ENCODE results near the gene DPYSL5. TPM values are rescaled to one million over a fixed set of nuclear protein-coding genes. Genes with fewer than 3 reads are reported as not detected.

The DPYSL5 gene
- total and polyA plus RNA-seq, 5 donors from 2014 or later, result not detected

DNA sequence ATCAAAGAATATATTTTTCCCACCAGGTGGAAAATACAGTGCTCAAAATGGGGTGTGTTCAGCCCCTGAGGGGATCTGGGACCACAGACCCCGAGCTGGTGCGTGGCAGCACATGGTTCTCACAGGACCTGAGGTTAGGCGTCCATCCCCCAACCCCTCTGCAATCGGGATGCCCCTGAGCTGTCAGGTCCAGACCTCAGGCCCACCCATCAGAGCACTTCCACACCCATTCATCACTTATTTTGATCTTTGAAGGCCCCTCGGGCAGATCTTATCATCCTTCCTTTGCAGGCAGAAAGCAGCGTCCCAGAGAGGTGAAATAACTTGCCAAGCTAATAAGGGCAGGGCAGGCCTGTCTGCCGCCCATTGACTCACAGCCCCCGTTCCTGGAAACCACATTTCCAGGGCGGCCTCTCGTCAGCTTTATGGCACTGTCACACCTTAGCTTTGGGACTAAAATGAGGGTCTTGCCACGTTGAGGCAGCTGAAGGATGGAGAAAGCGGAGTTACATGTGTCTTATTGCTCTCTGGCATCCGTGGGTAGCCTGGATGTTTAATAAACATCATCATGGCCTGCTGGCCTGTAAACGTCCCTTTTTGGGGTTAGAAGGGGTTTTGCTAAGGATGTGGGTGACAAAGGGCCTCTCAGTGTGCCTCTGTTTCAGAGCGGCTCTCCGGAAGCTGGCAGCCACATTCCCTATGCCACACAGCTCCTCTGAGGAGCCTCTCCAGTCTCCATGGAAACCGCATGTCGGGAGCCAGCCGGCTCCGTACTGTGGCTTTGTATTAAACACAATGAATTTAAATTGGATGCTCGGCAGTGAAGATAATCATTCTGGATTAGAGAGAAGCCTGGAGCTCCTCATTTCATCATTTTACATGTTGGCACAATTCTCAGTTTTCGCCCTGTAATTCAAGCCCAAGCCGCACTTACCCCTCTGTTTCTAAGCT lies 64.3 kb downstream of the DPYSL5 start:
- ATAC-seq (ENCODE audit: low read depth in 2 of 2) (no peak), DNase-seq (no peak)
- Histone ChIP-seq H3K4me1 (ENCODE audit: control insufficient read depth, insufficient read depth, low read length, poor library complexity, severe bottlenecking) (no peaks in the 10 kb centered on the region), H3K27ac (ENCODE audit: insufficient read depth, low read length, poor library complexity, severe bottlenecking) (no peak overlapping the region), H3K4me3 (ENCODE audit: low read depth, low read length) (no peak overlapping the region), H3K9me3 (ENCODE audit: control insufficient read depth in 2 of 2, low read length in 2 of 2) (no peaks in the 10 kb centered on the region), H3K27me3 (ENCODE audit: control insufficient read depth, insufficient read depth, low read length) (peaks cover 8% of the 10 kb centered on the region), H3K36me3 (ENCODE audit: control insufficient read depth, insufficient read depth, low read length) (no peaks in the 10 kb centered on the region)
- Mint-ChIP-seq H3K27ac (no peak overlapping the region), H3K9me3 (peaks cover 0 to 2% (median 0%) of the 10 kb centered on the region in 7 donors), H3K36me3 (no peaks in the 10 kb centered on the region), H3K4me1 (no peaks in the 10 kb centered on the region), H3K27me3 (peaks cover 34% of the 10 kb centered on the region), H3K4me3 (no peak overlapping the region)

DNA sequence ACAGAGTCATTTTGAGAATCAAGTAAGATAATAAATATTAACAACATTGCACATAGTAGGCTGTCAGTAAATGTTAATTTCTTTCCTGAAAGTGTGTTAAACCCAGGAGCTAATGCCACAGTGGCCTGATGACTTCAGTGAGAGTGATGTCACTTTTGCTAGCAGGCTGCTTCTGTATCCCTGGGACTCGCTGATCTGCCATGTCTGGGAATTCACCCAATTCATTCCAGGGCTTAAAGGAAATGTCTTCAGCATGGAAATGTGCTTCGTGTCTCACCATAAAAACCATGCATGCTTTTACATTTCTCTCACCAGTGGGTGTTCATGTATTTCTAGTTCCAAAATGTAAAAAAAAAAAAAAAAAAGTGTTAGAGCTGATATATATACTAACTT lies 65.7 kb downstream of the DPYSL5 start:
- Histone ChIP-seq H3K9me3 (ENCODE audit: control insufficient read depth in 2 of 2, low read length in 2 of 2) (no peaks in the 10 kb centered on the region), H3K4me3 (ENCODE audit: low read depth, low read length) (no peak overlapping the region), H3K27ac (ENCODE audit: insufficient read depth, low read length, poor library complexity, severe bottlenecking) (no peak overlapping the region), H3K36me3 (ENCODE audit: control insufficient read depth, insufficient read depth, low read length) (no peaks in the 10 kb centered on the region), H3K4me1 (ENCODE audit: control insufficient read depth, insufficient read depth, low read length, poor library complexity, severe bottlenecking) (no peaks in the 10 kb centered on the region), H3K27me3 (ENCODE audit: control insufficient read depth, insufficient read depth, low read length) (peaks cover 8% of the 10 kb centered on the region)
- no peak overlapping the region for H3K4me3 Mint-ChIP-seq
- peaks cover 36% of the 10 kb centered on the region for H3K27me3 Mint-ChIP-seq
- H3K4me1 Mint-ChIP-seq, result no peaks in the 10 kb centered on the region
- no peak overlapping the region for H3K27ac Mint-ChIP-seq
- H3K36me3 Mint-ChIP-seq, result no peaks in the 10 kb centered on the region
- DNase-seq (no peak), ATAC-seq (ENCODE audit: low read depth in 2 of 2) (no peak)
- peaks cover 0 to 2% (median 0%) of the 10 kb centered on the region in 7 donors for H3K9me3 Mint-ChIP-seq

DNA sequence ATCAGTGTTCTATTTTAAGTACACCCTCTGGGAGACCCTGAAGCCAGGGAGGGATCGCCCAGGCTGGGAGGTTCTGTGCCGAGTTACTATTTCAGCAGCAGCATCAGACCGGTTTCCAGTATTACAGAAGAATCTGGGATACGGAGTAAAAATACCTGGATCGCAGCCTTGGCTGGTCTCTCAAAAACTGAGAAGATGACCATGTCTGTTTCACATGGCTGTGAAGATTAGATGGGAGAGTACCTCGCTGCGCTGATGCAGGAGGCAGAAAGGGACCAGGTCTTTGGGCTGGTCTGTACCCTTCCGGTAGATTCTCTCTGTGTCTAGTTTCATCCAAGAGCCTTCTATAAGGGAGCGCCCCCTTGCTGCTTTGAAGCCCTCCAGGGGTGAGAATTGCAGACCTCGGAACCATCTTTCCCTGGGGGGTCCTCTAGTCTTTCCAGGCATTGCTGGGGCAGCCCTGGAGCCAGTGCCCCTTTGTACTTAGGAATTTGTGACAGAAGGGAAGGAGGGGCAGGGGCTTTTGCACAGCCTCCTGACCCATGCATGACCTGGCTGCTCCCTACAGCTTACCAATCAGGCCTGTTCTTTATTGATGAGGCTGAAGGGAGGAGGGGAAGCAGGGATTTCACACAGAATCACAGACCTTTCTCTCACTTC lies 66.2 kb downstream of the DPYSL5 start:
- H3K27me3 Mint-ChIP-seq, result peaks cover 34% of the 10 kb centered on the region
- ATAC-seq (ENCODE audit: low read depth in 2 of 2), result no peak

DNA sequence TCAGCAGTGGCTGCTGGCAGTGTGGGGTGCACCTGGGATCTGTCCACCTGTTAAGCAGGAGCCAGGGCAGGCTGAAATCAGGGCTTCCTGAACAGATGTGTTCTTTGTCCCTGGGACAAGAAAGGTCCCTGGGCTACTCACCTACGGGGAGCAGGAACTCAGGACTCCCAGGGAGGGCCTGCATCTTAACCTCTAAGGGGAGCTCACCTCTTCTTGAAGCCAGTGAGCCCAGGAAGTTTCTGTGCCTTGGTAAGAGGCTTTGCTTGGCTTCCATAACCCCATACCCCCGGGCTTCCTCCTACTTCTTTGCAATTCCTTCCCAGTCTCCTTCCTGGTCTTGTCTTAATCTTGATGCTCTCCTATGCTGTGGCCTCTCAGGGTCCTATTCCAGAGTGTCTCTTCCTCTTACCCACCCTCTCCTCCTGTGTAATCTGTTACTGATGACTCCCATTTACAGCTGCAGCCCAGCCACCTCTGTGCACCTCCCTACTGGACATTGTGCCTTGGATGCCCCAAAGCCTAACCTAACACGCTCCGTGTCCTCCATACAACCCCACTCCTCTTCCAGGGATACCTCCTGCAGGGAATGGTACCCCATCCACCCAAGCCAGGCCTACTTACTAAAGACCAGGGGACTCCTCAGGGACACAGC lies 66.9 kb downstream of the DPYSL5 start:
- Mint-ChIP-seq H3K36me3 (no peaks in the 10 kb centered on the region), H3K27me3 (peaks cover 32% of the 10 kb centered on the region), H3K4me3 (no peak overlapping the region), H3K4me1 (no peaks in the 10 kb centered on the region), H3K9me3 (no peaks in the 10 kb centered on the region), H3K27ac (no peak overlapping the region)
- Histone ChIP-seq H3K4me3 (ENCODE audit: low read depth, low read length) (no peak overlapping the region), H3K4me1 (ENCODE audit: control insufficient read depth, insufficient read depth, low read length, poor library complexity, severe bottlenecking) (no peaks in the 10 kb centered on the region), H3K36me3 (ENCODE audit: control insufficient read depth, insufficient read depth, low read length) (no peaks in the 10 kb centered on the region), H3K27me3 (ENCODE audit: control insufficient read depth, insufficient read depth, low read length) (peaks cover 8% of the 10 kb centered on the region), H3K27ac (ENCODE audit: insufficient read depth, low read length, poor library complexity, severe bottlenecking) (no peak overlapping the region), H3K9me3 (ENCODE audit: control insufficient read depth in 2 of 2, low read length in 2 of 2) (no peaks in the 10 kb centered on the region)
- ATAC-seq (ENCODE audit: low read depth in 2 of 2) (no peak), DNase-seq (no peak)

More for the DNA sequence above, 66.2 kb downstream of the DPYSL5 start:
- Histone ChIP-seq H3K9me3 (ENCODE audit: control insufficient read depth in 2 of 2, low read length in 2 of 2) (no peaks in the 10 kb centered on the region), H3K27ac (ENCODE audit: insufficient read depth, low read length, poor library complexity, severe bottlenecking) (no peak overlapping the region), H3K4me3 (ENCODE audit: low read depth, low read length) (no peak overlapping the region), H3K4me1 (ENCODE audit: control insufficient read depth, insufficient read depth, low read length, poor library complexity, severe bottlenecking) (no peaks in the 10 kb centered on the region), H3K36me3 (ENCODE audit: control insufficient read depth, insufficient read depth, low read length) (no peaks in the 10 kb centered on the region), H3K27me3 (ENCODE audit: control insufficient read depth, insufficient read depth, low read length) (peaks cover 8% of the 10 kb centered on the region)
- Mint-ChIP-seq H3K4me3 (no peak overlapping the region), H3K36me3 (no peaks in the 10 kb centered on the region), H3K27ac (no peak overlapping the region), H3K9me3 (no peaks in the 10 kb centered on the region), H3K4me1 (no peaks in the 10 kb centered on the region)
- no peak for DNase-seq

GRCh38 chr2:26915316-26915715 lies 67.4 kb downstream of the DPYSL5 start:
- Histone ChIP-seq H3K4me3 (ENCODE audit: low read depth, low read length) (no peak overlapping the region), H3K36me3 (ENCODE audit: control insufficient read depth, insufficient read depth, low read length) (no peaks in the 10 kb centered on the region), H3K4me1 (ENCODE audit: control insufficient read depth, insufficient read depth, low read length, poor library complexity, severe bottlenecking) (no peaks in the 10 kb centered on the region), H3K27ac (ENCODE audit: insufficient read depth, low read length, poor library complexity, severe bottlenecking) (no peak overlapping the region), H3K27me3 (ENCODE audit: control insufficient read depth, insufficient read depth, low read length) (peaks cover 6% of the 10 kb centered on the region), H3K9me3 (ENCODE audit: control insufficient read depth in 2 of 2, low read length in 2 of 2) (no peaks in the 10 kb centered on the region)
- H3K27ac Mint-ChIP-seq, result no peak overlapping the region
- DNase-seq (no peak), ATAC-seq (ENCODE audit: low read depth in 2 of 2) (no peak)
- H3K9me3 Mint-ChIP-seq, result no peaks in the 10 kb centered on the region
- H3K27me3 Mint-ChIP-seq, result peaks cover 34% of the 10 kb centered on the region
- H3K4me1 Mint-ChIP-seq, result no peaks in the 10 kb centered on the region
- no peaks in the 10 kb centered on the region for H3K36me3 Mint-ChIP-seq
- H3K4me3 Mint-ChIP-seq, result no peak overlapping the region

DNA sequence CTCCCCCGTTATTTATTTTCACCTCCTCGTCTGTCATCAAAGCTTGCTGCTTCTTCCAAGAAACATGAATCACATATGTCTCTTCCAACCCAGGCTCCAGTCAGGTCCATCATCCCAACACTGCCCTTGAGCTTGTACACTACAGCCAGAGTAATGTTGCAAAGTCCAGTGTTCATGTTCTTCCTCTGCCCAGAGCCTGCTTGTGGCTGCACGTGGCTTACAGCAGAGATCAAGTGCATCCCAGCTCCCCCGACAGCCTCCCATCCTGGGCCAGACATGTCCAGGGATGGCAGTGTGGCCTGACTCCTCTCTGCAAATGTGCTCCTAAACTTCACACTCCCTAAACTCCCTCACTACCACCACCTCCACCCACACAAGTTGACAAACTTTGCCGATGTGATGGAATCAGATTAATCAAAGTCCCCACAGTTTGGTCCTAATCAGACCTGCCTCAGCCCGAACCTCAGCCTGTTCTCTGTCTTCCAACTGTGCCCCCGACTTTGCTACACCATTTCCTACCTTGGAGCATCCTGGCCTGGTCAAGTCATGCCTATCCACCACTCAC lies 68.3 kb downstream of the DPYSL5 start:
- H3K36me3 Mint-ChIP-seq, result no peaks in the 10 kb centered on the region
- H3K4me3 Mint-ChIP-seq, result no peak overlapping the region
- H3K27me3 Mint-ChIP-seq, result peaks cover 30% of the 10 kb centered on the region
- Histone ChIP-seq H3K9me3 (ENCODE audit: control insufficient read depth in 2 of 2, low read length in 2 of 2) (no peaks in the 10 kb centered on the region), H3K4me1 (ENCODE audit: control insufficient read depth, insufficient read depth, low read length, poor library complexity, severe bottlenecking) (no peaks in the 10 kb centered on the region), H3K36me3 (ENCODE audit: control insufficient read depth, insufficient read depth, low read length) (no peaks in the 10 kb centered on the region), H3K4me3 (ENCODE audit: low read depth, low read length) (no peak overlapping the region), H3K27ac (ENCODE audit: insufficient read depth, low read length, poor library complexity, severe bottlenecking) (no peak overlapping the region), H3K27me3 (ENCODE audit: control insufficient read depth, insufficient read depth, low read length) (peaks cover 5% of the 10 kb centered on the region)
- no peaks in the 10 kb centered on the region for H3K9me3 Mint-ChIP-seq
- H3K4me1 Mint-ChIP-seq, result no peaks in the 10 kb centered on the region
- DNase-seq (no peak), ATAC-seq (ENCODE audit: low read depth in 2 of 2) (no peak)
- H3K27ac Mint-ChIP-seq, result no peak overlapping the region

GRCh38 chr2:26917135-26917836 lies 69.4 kb downstream of the DPYSL5 start:
- DNase-seq (no peak), ATAC-seq (ENCODE audit: low read depth in 2 of 2) (no peak)
- Mint-ChIP-seq H3K27ac (no peak overlapping the region), H3K4me3 (no peak overlapping the region), H3K4me1 (peaks cover 0 to under 1% (median 0%) of the 10 kb centered on the region in 4 donors), H3K27me3 (peaks cover 23% of the 10 kb centered on the region), H3K9me3 (no peaks in the 10 kb centered on the region), H3K36me3 (no peaks in the 10 kb centered on the region)
- H3K27me3 ChIP-seq (ENCODE audit: control insufficient read depth, insufficient read depth, low read length), result peaks cover 8% of the 10 kb centered on the region
- no peaks in the 10 kb centered on the region for H3K36me3 ChIP-seq (ENCODE audit: control insufficient read depth, insufficient read depth, low read length)
- H3K27ac ChIP-seq (ENCODE audit: insufficient read depth, low read length, poor library complexity, severe bottlenecking), result no peak overlapping the region
- no peaks in the 10 kb centered on the region for H3K9me3 ChIP-seq (ENCODE audit: control insufficient read depth in 2 of 2, low read length in 2 of 2)
- no peak overlapping the region for H3K4me3 ChIP-seq (ENCODE audit: low read depth, low read length)
- H3K4me1 ChIP-seq (ENCODE audit: control insufficient read depth, insufficient read depth, low read length, poor library complexity, severe bottlenecking), result no peaks in the 10 kb centered on the region

Data from CD4-positive, CD25-positive, alpha-beta regulatory T cell (primary cell).